ENCODE data around the gene LRRC56. TPM values are rescaled to one million over a fixed set of nuclear protein-coding genes. Genes with fewer than 3 reads are reported as not detected.

Gene LRRC56
- polyA plus RNA-seq, 2 of the 4 experiments (the other 2 are of a cell fraction), result 0.32 to 1.0 TPM

GRCh38 chr11:575996-576768, 38.9 kb downstream of the LRRC56 start, which contains the start of gene PHRF1 (continued):
- TF ChIP-seq MAX (IDR thresholded peaks at IDR 0.05) (peak; percentile 82), BCL3 (IDR thresholded peaks at IDR 0.05) (peak; percentile 74; the same call in 2 of the 3 replicates), HES2 (IDR thresholded peaks at IDR 0.05) (no peak), SMC3 (IDR thresholded peaks at IDR 0.05) (no peak), JUN (IDR thresholded peaks at IDR 0.05) (peak; percentile 80 to 86; a peak in 3 of 5 replicates), JUNB (IDR thresholded peaks at IDR 0.05) (no peak), CHD2 (IDR thresholded peaks at IDR 0.05; ENCODE audit: low read length, partially characterized antibody) (peak; percentile 22), HDAC2 (IDR thresholded peaks at IDR 0.05) (no peak), EHF (CRISPR knock-in tag; IDR thresholded peaks at IDR 0.05) (no peak), RAD21 (conservative IDR thresholded peaks at IDR 0.05 in 1 of 2, IDR thresholded peaks at IDR 0.05 in 1 of 2) (no peak), MYC (IDR thresholded peaks at IDR 0.05; ENCODE audit: borderline replicate concordance, low read length) (0 out of 2 replicates have a peak, but pooled peaks have one; percentile 68), MAFK (IDR thresholded peaks at IDR 0.05; ENCODE audit: partially characterized antibody) (no peak), E2F6 (IDR thresholded peaks at IDR 0.05; ENCODE audit: borderline replicate concordance, low read depth) (peak; percentile 62; the same call in 1 of the 2 replicates), TFCP2L1 (CRISPR knock-in tag; IDR thresholded peaks at IDR 0.05) (0 out of 2 replicates have a peak, but pooled peaks have one; percentile 64), HOXB5 (CRISPR knock-in tag; IDR thresholded peaks at IDR 0.05) (no peak), RCOR1 (IDR thresholded peaks at IDR 0.05; ENCODE audit: low read depth, low read length) (no peak), HOXB13 (CRISPR knock-in tag; IDR thresholded peaks at IDR 0.05; ENCODE audit: low read depth) (no peak)

GRCh38 chr11:576811-577610, 39.7 kb downstream of the LRRC56 start:
- peak overlapping the region; percentile 97 to 98 for H3K27ac ChIP-seq
- FAIRE-seq, result no peak
- peak overlapping the region; percentile 91 for H3K4me3 ChIP-seq
- peak overlapping the region; percentile 88 for H3K4me2 ChIP-seq
- no peak for ATAC-seq
- POLR2A ChIA-PET, result no interaction called here
- peaks cover 26% of the 10 kb centered on the region for H3K4me1 ChIP-seq
- DNase-seq (ENCODE audit: low read depth in 1 of 2, low spot score in 1 of 2), result no peak
- WGBS (ENCODE audit: missing lambda C conversion rate), result 9% methylated on average over 21 of the region's 48 CpGs
- TF ChIP-seq CEBPB (IDR thresholded peaks at IDR 0.05), result no peak
- TF ChIP-seq ZNF302 (CRISPR knock-in tag; IDR thresholded peaks at IDR 0.05), result no peak
- no peak for TF ChIP-seq HES2 (IDR thresholded peaks at IDR 0.05)
- no peak for TF ChIP-seq HOXB13 (CRISPR knock-in tag; IDR thresholded peaks at IDR 0.05; ENCODE audit: low read depth)
- no peak for TF ChIP-seq ZFP36 (IDR thresholded peaks at IDR 0.05; ENCODE audit: borderline replicate concordance, partially characterized antibody)
- TF ChIP-seq KDM1A (IDR thresholded peaks at IDR 0.05; ENCODE audit: low read depth), result no peak
- TF ChIP-seq HDAC2 (IDR thresholded peaks at IDR 0.05), result no peak
- no peak for TF ChIP-seq RARB (CRISPR knock-in tag; IDR thresholded peaks at IDR 0.05)
- no peak for TF ChIP-seq SREBF2 (IDR thresholded peaks at IDR 0.05)
- TF ChIP-seq FOSL2 (IDR thresholded peaks at IDR 0.05), result no peak
- TF ChIP-seq FOSL2 (CRISPR knock-in tag; IDR thresholded peaks at IDR 0.05), result no peak
- TF ChIP-seq MYC (IDR thresholded peaks at IDR 0.05; ENCODE audit: borderline replicate concordance, low read length), result no peak
- TF ChIP-seq BHLHE40 (IDR thresholded peaks at IDR 0.05; ENCODE audit: low read depth, low read length), result no peak
- CTCF ChIA-PET, result interaction anchor here (0.9 kb wide), 1 partner anchor 22 kb away, joined by 3 read pairs; no protein-coding TSS in a partner anchor
- H3K9me3 ChIP-seq, result no peaks in the 10 kb centered on the region
